LNCaP clone FGC (cell line): ENCODE data around the gene TRIM50.
"Not testable (repeated sequence)": the region's sequence is repeated elsewhere in the genome, so short reads cannot be mapped to it uniquely, and the experiment has no call there.

Source experiments
- DNase-seq: peaks from one replicate; pipeline ENCODE4 v3.0.0-alpha.2; 2011; ENCODE audit warnings: low read depth
- H3K4me3 ChIP-seq: 2 replicates; pipeline ENCODE4 v1.5.1; 2011; ENCODE audit warnings: mild to moderate bottlenecking, low read depth, low read length, control low read depth
- TF ChIP-seq, protein P1 (sequence below): IDR thresholded peaks from 2 replicates; pipeline ENCODE4 v1.5.1; 2012; ENCODE audit warnings: mild to moderate bottlenecking; ENCODE audit not compliant: control insufficient read depth, insufficient read depth; ENCODE audit errors: extremely low read depth

TRIM50 gene

DNA sequence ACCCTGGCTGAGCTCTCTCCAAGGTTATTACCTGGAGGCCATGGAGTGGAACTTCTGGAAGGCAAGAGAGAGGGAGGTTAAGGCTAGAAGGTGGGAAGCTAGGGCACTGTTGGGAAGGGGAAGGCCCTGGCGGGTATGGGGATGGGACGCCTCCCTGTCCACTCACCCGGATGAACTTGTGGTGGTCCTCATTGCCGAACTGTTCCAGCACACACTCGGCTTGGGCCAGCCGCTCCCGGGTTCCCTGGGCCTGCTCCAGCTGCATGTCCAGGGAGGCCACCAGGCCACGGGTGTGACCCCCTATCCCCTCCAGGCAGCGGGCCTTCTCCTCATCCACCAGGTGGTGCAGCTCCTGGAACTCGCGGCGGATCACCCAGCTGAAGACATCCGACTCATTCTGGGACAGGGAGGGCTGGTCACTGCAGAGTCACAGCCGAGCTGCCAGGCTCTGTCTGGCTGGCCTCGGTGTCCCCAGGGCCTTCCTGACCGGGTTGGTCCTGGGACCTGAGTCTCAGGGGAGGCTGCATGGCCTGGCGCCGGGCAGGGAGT lies 9.2 kb downstream of the TRIM50 start:
- DNase-seq, H3K4me3 ChIP-seq: not testable (repeated sequence)

DNA sequence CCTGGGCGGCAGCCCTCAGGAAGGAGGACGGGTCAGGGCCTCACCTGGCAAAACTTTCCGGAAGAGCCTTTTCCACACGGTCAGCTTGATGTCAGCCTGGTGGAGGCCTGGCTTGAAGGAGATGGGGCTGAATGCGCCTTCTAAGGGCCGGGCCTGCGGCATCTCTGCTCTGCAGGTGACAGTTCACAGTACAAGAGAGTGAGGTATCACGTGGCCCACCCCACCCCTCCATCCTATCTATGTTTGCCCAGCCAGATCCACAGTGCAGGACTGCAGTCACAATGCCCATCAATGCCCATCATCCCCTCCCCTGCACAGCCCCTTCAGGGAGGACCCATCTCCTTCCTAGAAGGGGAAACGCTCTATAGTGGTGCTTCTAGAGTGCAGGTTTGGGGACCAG lies 11.4 kb downstream of the TRIM50 start:
- H3K4me3 ChIP-seq = no peak overlapping the region
- DNase-seq = no peak
- TF ChIP-seq, protein P1, sequence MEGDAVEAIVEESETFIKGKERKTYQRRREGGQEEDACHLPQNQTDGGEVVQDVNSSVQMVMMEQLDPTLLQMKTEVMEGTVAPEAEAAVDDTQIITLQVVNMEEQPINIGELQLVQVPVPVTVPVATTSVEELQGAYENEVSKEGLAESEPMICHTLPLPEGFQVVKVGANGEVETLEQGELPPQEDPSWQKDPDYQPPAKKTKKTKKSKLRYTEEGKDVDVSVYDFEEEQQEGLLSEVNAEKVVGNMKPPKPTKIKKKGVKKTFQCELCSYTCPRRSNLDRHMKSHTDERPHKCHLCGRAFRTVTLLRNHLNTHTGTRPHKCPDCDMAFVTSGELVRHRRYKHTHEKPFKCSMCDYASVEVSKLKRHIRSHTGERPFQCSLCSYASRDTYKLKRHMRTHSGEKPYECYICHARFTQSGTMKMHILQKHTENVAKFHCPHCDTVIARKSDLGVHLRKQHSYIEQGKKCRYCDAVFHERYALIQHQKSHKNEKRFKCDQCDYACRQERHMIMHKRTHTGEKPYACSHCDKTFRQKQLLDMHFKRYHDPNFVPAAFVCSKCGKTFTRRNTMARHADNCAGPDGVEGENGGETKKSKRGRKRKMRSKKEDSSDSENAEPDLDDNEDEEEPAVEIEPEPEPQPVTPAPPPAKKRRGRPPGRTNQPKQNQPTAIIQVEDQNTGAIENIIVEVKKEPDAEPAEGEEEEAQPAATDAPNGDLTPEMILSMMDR = no peak

GRCh38 chr7:73314271-73314670 lies 13.6 kb downstream of the TRIM50 start:
- DNase-seq = no peak
- TF ChIP-seq, protein P1 = no peak
- H3K4me3 ChIP-seq = no peak overlapping the region

DNA sequence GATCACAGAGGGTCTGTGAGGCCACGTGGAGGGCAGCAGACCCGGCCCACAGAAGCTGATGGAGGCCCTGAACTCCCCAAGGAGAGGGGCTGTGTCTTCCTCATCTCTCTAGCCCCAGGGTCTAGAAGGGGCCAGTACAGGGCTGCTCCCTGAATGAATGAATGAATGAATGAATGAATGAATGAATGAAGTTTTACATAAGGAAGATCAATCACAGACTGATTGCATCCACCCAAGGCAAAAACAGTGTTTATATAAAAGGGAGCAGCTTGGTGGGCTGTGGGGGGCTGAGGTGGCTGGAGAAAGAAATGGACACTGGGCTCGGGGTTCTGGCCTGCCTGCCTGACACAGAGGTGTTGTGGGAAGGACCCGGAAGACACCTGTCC lies 14.4 kb downstream of the TRIM50 start:
- H3K4me3 ChIP-seq = no peak overlapping the region
- no peak for DNase-seq
- TF ChIP-seq, protein P1 = no peak

GRCh38 chr7:73312831-73313520 lies 14.9 kb downstream of the TRIM50 start:
- TF ChIP-seq, protein P1 = no peak
- no peak overlapping the region for H3K4me3 ChIP-seq
- DNase-seq = no peak

DNA sequence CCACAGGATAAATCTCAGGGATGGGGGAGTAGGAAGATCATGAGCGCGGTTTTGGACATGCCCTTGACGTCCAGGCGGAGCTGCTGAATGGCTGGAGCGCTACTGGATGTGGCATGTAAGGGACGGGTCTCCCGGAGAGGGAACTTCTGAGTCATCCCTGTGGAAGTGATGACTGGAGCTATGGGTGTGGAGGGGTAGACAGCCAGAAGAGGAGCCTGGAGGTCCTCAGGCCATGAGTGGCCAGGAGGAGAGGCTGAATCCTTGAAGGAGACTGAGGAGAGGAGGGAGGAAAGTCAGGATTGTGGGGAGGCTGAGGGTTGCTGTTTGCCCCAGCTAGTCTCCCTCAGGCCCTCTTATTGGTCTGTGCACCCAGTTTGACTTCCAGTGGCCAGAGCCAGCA lies 16.5 kb downstream of the TRIM50 start:
- H3K4me3 ChIP-seq, DNase-seq: not testable (repeated sequence)

DNA sequence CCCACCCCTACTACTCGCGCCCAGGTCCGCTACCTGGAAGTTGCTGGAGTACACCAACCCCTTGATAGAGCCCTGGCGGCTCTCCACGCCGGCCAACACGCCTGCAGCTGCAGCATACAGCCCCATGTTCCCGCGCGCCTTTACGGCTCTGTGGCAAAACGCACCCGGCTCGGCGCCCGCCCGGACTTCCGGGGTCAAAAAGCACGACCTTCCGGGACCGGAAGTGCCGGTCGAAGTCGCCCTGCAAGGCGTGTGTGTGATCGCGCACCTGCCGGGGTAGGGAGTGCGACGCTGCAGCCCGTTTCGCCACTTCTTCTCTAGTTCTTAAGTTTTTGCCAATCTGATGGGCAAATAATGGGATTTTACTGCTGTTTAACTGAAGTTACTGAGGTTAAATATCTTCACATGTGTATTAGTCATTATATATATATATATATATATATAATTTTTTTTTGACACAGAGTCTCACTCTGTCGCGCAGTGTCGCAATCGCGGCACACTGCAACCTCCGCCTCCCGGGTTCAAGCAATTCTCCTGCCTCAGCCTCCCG lies 19.1 kb downstream of the TRIM50 start, which contains the start of gene NSUN5:
Gene NSUN5, minus strand, starts transcription at position 162 of the 550 bp plus-strand sequence. Its CDS starts 36 bp downstream, at position 126.
- H3K4me3 ChIP-seq = peak within 1 kb of the TSS; percentile 77
- peak; percentile 80 for DNase-seq
- TF ChIP-seq, protein P1 = no peak
